ENCODE results near the gene SLC4A9. TPM values are rescaled to one million over a fixed set of nuclear protein-coding genes. Genes with fewer than 3 reads are reported as not detected.

SLC4A9 gene, protein sequence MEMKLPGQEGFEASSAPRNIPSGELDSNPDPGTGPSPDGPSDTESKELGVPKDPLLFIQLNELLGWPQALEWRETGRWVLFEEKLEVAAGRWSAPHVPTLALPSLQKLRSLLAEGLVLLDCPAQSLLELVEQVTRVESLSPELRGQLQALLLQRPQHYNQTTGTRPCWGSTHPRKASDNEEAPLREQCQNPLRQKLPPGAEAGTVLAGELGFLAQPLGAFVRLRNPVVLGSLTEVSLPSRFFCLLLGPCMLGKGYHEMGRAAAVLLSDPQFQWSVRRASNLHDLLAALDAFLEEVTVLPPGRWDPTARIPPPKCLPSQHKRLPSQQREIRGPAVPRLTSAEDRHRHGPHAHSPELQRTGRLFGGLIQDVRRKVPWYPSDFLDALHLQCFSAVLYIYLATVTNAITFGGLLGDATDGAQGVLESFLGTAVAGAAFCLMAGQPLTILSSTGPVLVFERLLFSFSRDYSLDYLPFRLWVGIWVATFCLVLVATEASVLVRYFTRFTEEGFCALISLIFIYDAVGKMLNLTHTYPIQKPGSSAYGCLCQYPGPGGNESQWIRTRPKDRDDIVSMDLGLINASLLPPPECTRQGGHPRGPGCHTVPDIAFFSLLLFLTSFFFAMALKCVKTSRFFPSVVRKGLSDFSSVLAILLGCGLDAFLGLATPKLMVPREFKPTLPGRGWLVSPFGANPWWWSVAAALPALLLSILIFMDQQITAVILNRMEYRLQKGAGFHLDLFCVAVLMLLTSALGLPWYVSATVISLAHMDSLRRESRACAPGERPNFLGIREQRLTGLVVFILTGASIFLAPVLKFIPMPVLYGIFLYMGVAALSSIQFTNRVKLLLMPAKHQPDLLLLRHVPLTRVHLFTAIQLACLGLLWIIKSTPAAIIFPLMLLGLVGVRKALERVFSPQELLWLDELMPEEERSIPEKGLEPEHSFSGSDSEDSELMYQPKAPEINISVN
- not detected in 2 replicates for total RNA-seq

DNA sequence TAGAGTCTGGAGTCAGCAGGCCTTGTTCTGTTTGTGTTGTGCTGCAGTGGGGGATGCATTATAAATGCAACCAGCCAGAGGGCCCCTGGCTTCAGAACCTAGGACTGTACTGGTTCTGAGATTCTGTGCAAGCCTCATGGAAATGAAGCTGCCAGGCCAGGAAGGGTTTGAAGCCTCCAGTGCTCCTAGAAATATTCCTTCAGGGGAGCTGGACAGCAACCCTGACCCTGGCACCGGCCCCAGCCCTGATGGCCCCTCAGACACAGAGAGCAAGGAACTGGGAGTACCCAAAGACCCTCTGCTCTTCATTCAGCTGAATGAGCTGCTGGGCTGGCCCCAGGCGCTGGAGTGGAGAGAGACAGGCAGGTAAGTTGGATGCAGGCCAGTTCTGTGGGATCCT is at the start of gene SLC4A9:
TSS of gene SLC4A9 (plus strand) at position 94 of the 400 bp plus-strand sequence. CDS start at position 137, 43 bp downstream.

DNA sequence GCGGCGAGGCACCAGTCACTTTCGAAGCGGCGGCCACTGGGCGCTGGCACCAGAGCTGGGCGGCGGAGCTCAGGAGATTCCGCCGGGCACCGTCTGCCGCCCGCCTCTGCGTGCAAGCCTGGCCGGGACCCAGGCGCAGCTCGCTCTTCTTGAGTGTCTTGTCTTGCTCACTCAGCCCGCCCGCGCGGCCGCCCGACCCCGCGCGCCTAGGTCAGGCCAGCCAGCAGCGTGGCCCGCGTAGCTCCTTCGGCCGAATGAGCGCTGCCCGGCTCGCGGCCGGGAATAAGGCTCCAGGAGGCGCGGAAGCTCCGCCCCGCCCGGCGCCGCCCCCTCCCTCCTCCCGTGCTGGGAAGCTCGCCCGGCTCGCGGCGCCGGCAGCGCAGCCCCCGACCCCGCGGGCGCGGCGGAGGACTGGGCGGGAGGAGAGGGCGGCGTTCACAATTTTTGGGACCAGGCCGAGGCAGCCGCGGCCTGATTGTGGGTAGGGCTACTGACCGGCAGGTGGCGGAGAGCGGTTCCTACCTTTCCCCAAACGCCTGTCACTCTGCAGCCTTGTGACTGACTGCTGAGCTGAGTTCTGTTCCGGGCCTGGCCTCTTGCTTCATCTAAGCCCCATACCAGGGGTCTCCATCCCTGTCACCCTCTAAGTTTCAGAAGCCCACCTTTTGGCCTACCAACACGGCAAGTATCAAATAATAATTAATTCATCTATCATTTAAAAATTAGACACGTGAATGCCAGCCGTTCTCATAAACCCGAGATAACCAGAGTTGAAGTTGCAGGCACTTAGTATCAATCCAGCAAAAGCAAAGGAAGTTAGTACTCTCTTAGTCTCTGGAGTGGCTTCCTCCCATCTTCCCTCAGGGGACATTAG is 13.4 kb upstream of the SLC4A9 start, which contains the start of gene HBEGF:
TSS of gene HBEGF (minus strand) at position 256 of the 874 bp plus-strand sequence. CDS start 275 bp downstream, outside the sequence.

DNA sequence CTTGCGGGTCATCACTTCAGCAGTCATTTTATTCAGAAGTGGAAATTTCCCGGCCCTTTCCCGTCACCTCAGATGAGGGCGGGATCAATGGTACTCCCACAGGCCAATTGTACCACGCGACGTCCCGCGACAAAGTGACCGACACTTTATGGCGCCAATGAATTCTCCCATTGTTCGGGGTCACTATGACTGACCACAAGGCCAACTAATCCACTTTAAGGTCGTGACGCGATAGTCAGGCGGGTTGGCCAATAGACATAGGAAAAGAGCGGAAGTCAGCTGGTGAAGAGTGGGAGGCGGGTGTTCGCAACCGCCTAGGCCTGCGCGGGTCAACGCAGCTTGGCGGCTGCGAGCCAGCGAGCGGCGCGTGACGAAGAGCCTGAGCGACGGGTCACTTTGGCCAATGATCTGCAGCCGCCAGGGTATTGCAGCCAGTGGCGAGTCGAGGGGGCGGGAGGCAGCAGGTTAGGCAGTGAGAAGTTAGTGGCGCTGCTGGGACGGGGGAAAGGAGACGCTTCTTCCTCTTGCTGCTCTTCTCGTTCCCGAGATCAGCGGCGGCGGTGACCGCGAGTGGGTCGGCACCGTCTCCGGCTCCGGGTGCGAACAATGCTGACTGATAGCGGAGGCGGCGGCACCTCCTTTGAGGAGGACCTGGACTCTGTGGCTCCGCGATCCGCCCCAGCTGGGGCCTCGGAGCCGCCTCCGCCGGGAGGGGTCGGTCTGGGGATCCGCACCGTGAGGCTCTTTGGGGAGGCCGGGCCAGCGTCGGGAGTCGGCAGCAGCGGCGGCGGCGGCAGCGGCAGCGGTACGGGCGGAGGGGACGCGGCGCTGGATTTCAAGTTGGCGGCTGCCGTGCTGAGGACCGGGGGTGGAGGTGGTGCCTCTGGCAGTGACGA is 41.6 kb downstream of the SLC4A9 start, which contains the start of gene ANKHD1:
TSS of gene ANKHD1 (plus strand) at position 472 of the 896 bp plus-strand sequence. CDS start at position 607, 135 bp downstream.

Other genes with a start within 250 kb of the SLC4A9 start
- gene PURA, start 246.1 kb upstream of the SLC4A9 start, total RNA-seq, result 4.8 and 7.8 TPM in 2 replicates
- 2.1 and 5.0 TPM in 2 replicates for gene IGIP, start 234.3 kb upstream of the SLC4A9 start, total RNA-seq
- gene CYSTM1, start 185.0 kb upstream of the SLC4A9 start, total RNA-seq, result 6.0 and 23.4 TPM in 2 replicates
- 106 and 150 TPM in 2 replicates for gene PFDN1, start 57.1 kb upstream of the SLC4A9 start, total RNA-seq
- gene HBEGF, start 13.6 kb upstream of the SLC4A9 start, total RNA-seq, result 2.9 and 18.6 TPM in 2 replicates
- gene ANKHD1, start 41.6 kb downstream of the SLC4A9 start, total RNA-seq, result 26.5 and 68.3 TPM in 2 replicates
- 2.1 and 3.3 TPM in 2 replicates for gene EIF4EBP3, start 187.5 kb downstream of the SLC4A9 start, total RNA-seq
- gene SRA1, start 197.3 kb downstream of the SLC4A9 start, total RNA-seq, result 40.7 and 84.2 TPM in 2 replicates
- gene APBB3, start 204.4 kb downstream of the SLC4A9 start, total RNA-seq, result 5.4 and 6.9 TPM in 2 replicates
- gene SLC35A4, start 204.6 kb downstream of the SLC4A9 start, total RNA-seq, result 39.0 and 45.8 TPM in 2 replicates